IMR-90 (cell line): Measurements from ENCODE around the gene KRTAP4-1. TPM values are rescaled to one million over a fixed set of nuclear protein-coding genes. Genes with fewer than 3 reads are reported as not detected.

Experiments used
- ATAC-seq: fragments of 200-7000 bp; cut with Tn5 transposase; 2 replicates; pipeline ENCODE4 v1.9.1; 2020; ENCODE audit warnings: low read depth, mild to moderate bottlenecking, moderate library complexity
- BruUV-seq: library from RNA; stranded (reverse); fragments of 400-500 nt; replicated peaks from 2 replicates; lab custom pipeline; 2021; lab: Mats Ljungman, UMichigan
- CTCF ChIA-PET: fragments of 300-600 bp; formaldehyde crosslinking; extraction: SDS; loops from one replicate; lab custom pipeline; 2021; ENCODE audit warnings: antibody characterized with exemption; lab: Yijun Ruan, JAX
- POLR2A ChIA-PET: fragments of 300-600 bp; sonication (Branson Sonifier 250); formaldehyde crosslinking; loops from one replicate; lab custom pipeline; 2022; ENCODE audit warnings: antibody characterized with exemption; ENCODE audit not compliant: unreplicated experiment; lab: Charles Lee
- DNase-seq: peaks from one replicate; pipeline ENCODE4 v3.0.0; 2013
- H2AFZ ChIP-seq: replicated peaks from 2 replicates; pipeline ENCODE3; 2013; ENCODE audit warnings: low read length, mild to moderate bottlenecking; ENCODE audit not compliant: poor library complexity
- H2AK5ac ChIP-seq: 2 replicates; pipeline ENCODE4 v1.6.1; 2013; ENCODE audit warnings: low read depth, low read length, inconsistent platforms
- H2AK9ac ChIP-seq: replicated peaks from 2 replicates; pipeline ENCODE3; 2013; ENCODE audit warnings: mild to moderate bottlenecking, low read depth, low read length, moderate library complexity; ENCODE audit not compliant: poor library complexity
- H2BK120ac ChIP-seq: 2 replicates; pipeline ENCODE4 v1.6.1; 2013; ENCODE audit warnings: low read depth, low read length, inconsistent platforms
- H2BK15ac ChIP-seq: 3 replicates; pipeline ENCODE4 v1.6.1; 2013; ENCODE audit warnings: low read depth, low read length, inconsistent platforms
- H2BK20ac ChIP-seq: 2 replicates; pipeline ENCODE4 v1.6.1; 2013; ENCODE audit warnings: low read depth, mild to moderate bottlenecking, inconsistent platforms, low read length, moderate library complexity
- H2BK5ac ChIP-seq: 2 replicates; pipeline ENCODE4 v1.6.1; 2013; ENCODE audit warnings: mild to moderate bottlenecking, low read depth, low read length, inconsistent platforms; ENCODE audit not compliant: poor library complexity, severe bottlenecking
- H3K14ac ChIP-seq: replicated peaks from 2 replicates; pipeline ENCODE4 v1.6.1; 2013; ENCODE audit warnings: low read depth, low read length, inconsistent platforms
- H3K18ac ChIP-seq: 2 replicates; pipeline ENCODE4 v1.6.1; 2013; ENCODE audit warnings: low read depth, low read length, control low read depth
- H3K23ac ChIP-seq: 2 replicates; pipeline ENCODE4 v1.6.1; 2013; ENCODE audit warnings: low read depth, low read length, inconsistent platforms
- H3K27ac ChIP-seq: 2 replicates; pipeline ENCODE4 v1.5.1; 2013; ENCODE audit warnings: mild to moderate bottlenecking, control low read depth, low read length; ENCODE audit not compliant: insufficient read depth
- H3K27me3 ChIP-seq: 2 replicates; pipeline ENCODE4 v1.6.1; 2013; ENCODE audit warnings: low read length; ENCODE audit not compliant: control insufficient read depth, insufficient read depth
- H3K36me3 ChIP-seq: 2 replicates; pipeline ENCODE4 v1.6.1; 2013; ENCODE audit warnings: low read length, mixed read lengths; ENCODE audit not compliant: control insufficient read depth, insufficient read depth
- H3K4ac ChIP-seq: 2 replicates; pipeline ENCODE4 v1.6.1; 2013; ENCODE audit warnings: low read depth, low read length, inconsistent platforms
- H3K4me1 ChIP-seq: 2 replicates; pipeline ENCODE4 v1.6.1; 2013; ENCODE audit warnings: low read length, mixed read lengths; ENCODE audit not compliant: control insufficient read depth, insufficient read depth
- H3K4me2 ChIP-seq: 2 replicates; pipeline ENCODE4 v1.6.1; 2013; ENCODE audit warnings: low read depth, mild to moderate bottlenecking, control low read depth, low read length, moderate library complexity
- H3K4me3 ChIP-seq: 2 replicates; pipeline ENCODE4 v1.5.1; 2013; ENCODE audit warnings: low read depth, mild to moderate bottlenecking, control low read depth, low read length, moderate library complexity; ENCODE audit not compliant: insufficient read depth
- H3K56ac ChIP-seq: 2 replicates; pipeline ENCODE4 v1.6.1; 2013; ENCODE audit warnings: low read length, inconsistent platforms; ENCODE audit not compliant: insufficient read depth; ENCODE audit errors: extremely low read depth
- H3K79me1 ChIP-seq, 2 experiments: 2 replicates each; pipeline ENCODE4 v1.6.1; 2013; ENCODE audit warnings: low read length in 2 of 2, inconsistent platforms in 1 of 2, low read depth in 1 of 2
- H3K9ac ChIP-seq: 2 replicates; pipeline ENCODE4 v1.6.1; 2013; ENCODE audit warnings: low read depth, low read length, control low read depth
- H3K9me1 ChIP-seq: 2 replicates; pipeline ENCODE4 v1.6.1; 2013; ENCODE audit warnings: low read length, inconsistent platforms; ENCODE audit not compliant: insufficient read depth
- H3K9me3 ChIP-seq: 2 replicates; pipeline ENCODE4 v1.6.1; 2013; ENCODE audit warnings: low read length; ENCODE audit not compliant: control insufficient read depth, insufficient read depth
- H4K20me1 ChIP-seq: 2 replicates; pipeline ENCODE4 v1.6.1; 2013; ENCODE audit warnings: low read length, inconsistent platforms; ENCODE audit not compliant: insufficient read depth
- H4K5ac ChIP-seq: 2 replicates; pipeline ENCODE4 v1.6.1; 2013; ENCODE audit warnings: mild to moderate bottlenecking, low read depth, low read length, control low read depth
- H4K8ac ChIP-seq, 2 experiments: 2 replicates each; pipeline ENCODE4 v1.6.1; 2013; ENCODE audit warnings: low read depth in 2 of 2, low read length in 2 of 2, control low read depth in 1 of 2, inconsistent platforms in 1 of 2
- H4K91ac ChIP-seq: 2 replicates; pipeline ENCODE4 v1.6.1; 2013; ENCODE audit warnings: low read depth, low read length, inconsistent platforms; ENCODE audit not compliant: insufficient read depth
- CEBPB ChIP-seq: IDR thresholded peaks from 2 replicates; pipeline ENCODE4 v1.6.1; 2012; ENCODE audit warnings: low read depth, low read length, improper control_type of control experiment
- CHD1 ChIP-seq: IDR thresholded peaks from 2 replicates; pipeline ENCODE4 v1.6.1; 2012; ENCODE audit warnings: low read depth, low read length, improper control_type of control experiment
- CTCF ChIP-seq: conservative IDR thresholded peaks from 2 replicates; pipeline ENCODE4 v1.5.1; 2012; ENCODE audit warnings: mild to moderate bottlenecking, low read depth, low read length, improper control_type of control experiment
- ELK1 ChIP-seq: fragments of 150-350 bp; IDR thresholded peaks from 2 replicates; pipeline ENCODE4 v1.6.1; 2016; ENCODE audit warnings: low read depth, mild to moderate bottlenecking, low read length, moderate library complexity, borderline replicate concordance
- FOS ChIP-seq: fragments of 150-350 bp; IDR thresholded peaks from 2 replicates; pipeline ENCODE4 v1.6.1; 2016; ENCODE audit warnings: low read depth, low read length
- MAFK ChIP-seq: IDR thresholded peaks from 2 replicates; pipeline ENCODE4 v1.6.1; 2012; ENCODE audit warnings: low read depth, low read length, improper control_type of control experiment
- MAZ ChIP-seq: IDR thresholded peaks from 2 replicates; pipeline ENCODE4 v1.6.1; 2012; ENCODE audit warnings: low read depth, mild to moderate bottlenecking, low read length, improper control_type of control experiment, moderate library complexity, borderline replicate concordance
- MXI1 ChIP-seq: IDR thresholded peaks from 2 replicates; pipeline ENCODE4 v1.6.1; 2012; ENCODE audit warnings: low read depth, mild to moderate bottlenecking, low read length, moderate library complexity, borderline replicate concordance
- NFE2L2 ChIP-seq: fragments of 150-350 bp; IDR thresholded peaks from 2 replicates; pipeline ENCODE4 v1.6.1; 2016; ENCODE audit warnings: low read depth, mild to moderate bottlenecking, low read length
- POLR2A ChIP-seq: IDR thresholded peaks from 2 replicates; pipeline ENCODE4 v1.6.1; 2012; ENCODE audit warnings: mild to moderate bottlenecking, low read depth, low read length
- RAD21 ChIP-seq: IDR thresholded peaks from 2 replicates; pipeline ENCODE4 v1.6.1; 2012; ENCODE audit warnings: low read length, improper control_type of control experiment
- RCOR1 ChIP-seq: IDR thresholded peaks from 2 replicates; pipeline ENCODE4 v1.6.1; 2012; ENCODE audit warnings: mild to moderate bottlenecking, low read length, improper control_type of control experiment; ENCODE audit not compliant: insufficient replicate concordance
- RFX5 ChIP-seq: IDR thresholded peaks from 2 replicates; pipeline ENCODE4 v1.8.0; 2012; ENCODE audit warnings: low read depth, mild to moderate bottlenecking, low read length, moderate library complexity
- SMC3 ChIP-seq: fragments of 150-350 bp; IDR thresholded peaks from 2 replicates; pipeline ENCODE4 v1.6.1; 2016; ENCODE audit warnings: low read depth, mild to moderate bottlenecking, antibody characterized with exemption, low read length, moderate library complexity
- WGBS, 2 experiments: methylation state at CpG; one replicate each; pipeline versions ENCODE4 v1.1.5 to v1.1.7; 2013; ENCODE audit warnings: missing lambda C conversion rate in 2 of 2; ENCODE audit not compliant: insufficient read length in 1 of 2; ENCODE audit errors: extremely low coverage in 2 of 2; 5-methylcytosine and 5-hydroxymethylcytosine counted together
- dilution Hi-C: fragments of 300-500 bp; cut with HindIII; formaldehyde crosslinking; loops from one replicate; pipeline ENCODE4 v1.14.3; 2018; ENCODE audit warnings: low sequenced_read_pairs; ENCODE audit not compliant: unreplicated experiment
- in situ Hi-C: fragments of 300-500 bp; cut with MboI; formaldehyde crosslinking; loops from 3 replicates; pipeline ENCODE4 v1.14.3; 2019; ENCODE audit warnings: low sequenced_read_pairs, inconsistent platforms, mixed read lengths
- intact Hi-C: fragments of 100-400 bp; cut with micrococcal nuclease; formaldehyde crosslinking; loops from 2 replicates; pipeline ENCODE4 v1.10.0; 2022
- polyA plus RNA-seq, 3 experiments: library from polyadenylated mRNA; depleted of rRNA; stranded (reverse); fragments of >200 nt; gene quantifications; 2 replicates each; pipeline ENCODE4 v1.2.3, GENCODE V29; 2012; ENCODE audit warnings: low replicate concordance in 1 of 3
- total RNA-seq: library from RNA; depleted of rRNA; stranded (reverse); fragments of >200 nt; gene quantifications from 2 replicates; pipeline ENCODE4 v1.2.3, GENCODE V29; 2012

Gene KRTAP4-1
- total and polyA plus RNA-seq, 2 of the 4 experiments (the other 2 are of a cell fraction), result not detected

GRCh38 chr17:41178843-41179616 lies 5.7 kb downstream of the KRTAP4-1 start:
- Histone ChIP-seq H3K9ac (no peak overlapping the region), H3K9me3 (no peaks in the 10 kb centered on the region), H4K91ac (no peak overlapping the region), H2BK120ac (no peak overlapping the region; the same call in 1 of the 2 replicates), H3K56ac (no peak overlapping the region), H2BK15ac (no peak overlapping the region), H3K4me1 (peaks cover 3% of the 10 kb centered on the region; the same call in 1 of the 2 replicates), H3K79me1 (no peaks in the 10 kb centered on the region), H2BK5ac (peak overlapping the region; percentile 75), H3K9me1 (no peaks in the 10 kb centered on the region; the same call in 1 of the 2 replicates), H3K4ac (0 out of 2 replicates have a peak overlapping the region, but pooled peaks have one; percentile 57), H3K27me3 (no peaks in the 10 kb centered on the region; the same call in 1 of the 2 replicates), H2AFZ (no peak overlapping the region), H4K20me1 (no peaks in the 10 kb centered on the region), H3K18ac (peak overlapping the region; percentile 75; the same call in 1 of the 2 replicates), H2AK5ac (no peak overlapping the region), H3K4me2 (no peak overlapping the region), H3K36me3 (no peaks in the 10 kb centered on the region), H3K27ac (no peak overlapping the region), H3K4me3 (no peak overlapping the region), H4K8ac (0 out of 4 replicates have a peak overlapping the region, but pooled peaks of 1 of the 2 experiments have one; percentile 68), H3K14ac (0 out of 2 replicates have a peak overlapping the region, but pooled peaks have one; percentile 72), H4K5ac (peak overlapping the region; percentile 51; the same call in 1 of the 2 replicates), H2BK20ac (no peak overlapping the region), H3K23ac (no peak overlapping the region), H2AK9ac (no peak overlapping the region)
- in situ Hi-C loops, result no loop called here
- intact Hi-C loops, result no loop called here
- ATAC-seq (no peak), DNase-seq (peak; percentile 15)
- ChIA-PET CTCF (no interaction called here), POLR2A (interaction anchor here (0.7 kb wide), 1 partner anchor 152 kb away, joined by 3 read pairs; no protein-coding TSS in a partner anchor)
- dilution Hi-C loops, result no loop called here
- no CpG with 5 or more reads among the region's 1 CpG for WGBS, 2 experiments
- BruUV-seq, result no TSS peak
- TF ChIP-seq CTCF (no peak), CHD1 (no peak), FOS (no peak), MAFK (no peak), MXI1 (no peak), NFE2L2 (no peak), RCOR1 (no peak), CEBPB (no peak), ELK1 (no peak), RAD21 (no peak), MAZ (no peak), POLR2A (no peak), RFX5 (no peak), SMC3 (no peak)
